Kidney glomerular epithelial cell (primary cell): ENCODE measurements around the gene MAP2K2.

Experiments used
- DNase-seq: peaks from one replicate; lab custom pipeline; 2025; lab: John Stamatoyannopoulos, UW

The MAP2K2 gene

DNA sequence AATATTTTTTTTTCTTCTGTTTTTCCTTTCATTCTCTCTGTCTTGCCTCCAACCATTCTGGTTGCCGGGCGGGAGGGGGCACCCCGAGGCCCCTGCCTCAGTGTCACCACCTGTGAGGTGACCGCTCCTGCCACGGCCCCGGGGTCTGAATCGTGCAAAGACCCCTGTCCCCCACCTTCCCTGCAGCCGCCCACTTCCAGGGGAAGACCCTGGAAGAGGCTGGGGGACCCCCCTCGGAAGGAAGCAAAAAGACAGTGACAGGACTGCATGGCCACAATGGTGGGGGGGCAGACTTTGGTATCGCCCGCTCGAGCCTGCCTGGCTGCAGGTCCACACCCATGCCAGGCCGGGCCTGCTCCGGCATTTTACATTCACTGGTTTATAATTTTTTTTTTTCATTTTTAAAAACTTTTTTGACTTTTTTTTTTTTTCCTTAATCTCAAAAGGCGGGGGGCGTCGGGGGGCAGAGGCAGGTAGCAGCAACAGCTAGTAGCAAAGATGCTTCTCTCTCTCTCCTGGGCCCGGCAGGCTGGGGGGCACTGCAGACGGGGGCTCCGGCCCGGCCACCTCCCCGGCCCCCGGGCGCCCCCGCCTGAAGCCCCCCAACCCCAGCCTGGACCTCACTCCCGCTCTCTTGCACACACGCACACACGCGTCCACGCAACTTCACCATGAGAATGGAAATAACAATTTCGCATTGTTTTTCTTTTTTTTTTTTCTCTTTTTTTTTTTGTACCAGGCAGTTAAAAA lies 79.8 kb downstream of the MAP2K2 start:
- DNase-seq = no peak

DNA sequence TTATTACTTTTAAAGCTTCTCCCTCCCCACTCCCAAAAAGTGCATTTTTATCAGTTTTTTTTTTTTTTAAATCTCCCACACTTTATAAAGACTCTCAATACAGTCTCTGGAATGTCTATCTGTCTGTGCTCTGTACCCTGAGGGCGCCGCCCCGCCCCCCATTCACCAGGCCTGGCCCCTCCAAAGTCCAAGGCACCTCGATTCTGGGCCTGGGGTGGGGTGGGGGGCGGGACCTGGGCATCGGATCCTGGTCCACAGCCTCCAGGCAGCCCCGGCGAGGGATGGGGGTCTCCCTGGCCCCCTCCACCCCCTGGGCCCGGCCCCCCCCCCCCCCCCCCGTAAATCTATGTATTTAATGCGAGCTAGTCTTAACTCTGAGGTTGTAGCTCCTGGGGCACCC lies 80.5 kb downstream of the MAP2K2 start:
- DNase-seq = no peak

DNA sequence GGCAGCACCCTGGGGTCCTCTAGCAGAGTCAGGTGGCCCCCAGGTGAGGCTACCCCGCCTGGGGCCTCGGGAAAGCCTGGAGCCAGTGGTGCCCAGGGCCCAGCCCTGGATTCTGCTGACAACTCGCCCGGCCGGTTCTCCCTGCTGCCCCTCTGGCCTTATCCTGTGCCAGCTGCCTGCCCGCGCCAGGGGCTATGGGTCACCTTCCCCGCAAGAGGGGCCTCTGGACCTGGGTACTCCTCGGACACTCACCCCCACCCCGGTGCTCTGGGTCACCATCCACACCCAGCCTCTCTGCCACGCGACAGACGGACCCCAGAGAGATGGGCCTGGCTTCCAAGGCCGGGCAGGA lies 81.2 kb downstream of the MAP2K2 start:
- DNase-seq = no peak

DNA sequence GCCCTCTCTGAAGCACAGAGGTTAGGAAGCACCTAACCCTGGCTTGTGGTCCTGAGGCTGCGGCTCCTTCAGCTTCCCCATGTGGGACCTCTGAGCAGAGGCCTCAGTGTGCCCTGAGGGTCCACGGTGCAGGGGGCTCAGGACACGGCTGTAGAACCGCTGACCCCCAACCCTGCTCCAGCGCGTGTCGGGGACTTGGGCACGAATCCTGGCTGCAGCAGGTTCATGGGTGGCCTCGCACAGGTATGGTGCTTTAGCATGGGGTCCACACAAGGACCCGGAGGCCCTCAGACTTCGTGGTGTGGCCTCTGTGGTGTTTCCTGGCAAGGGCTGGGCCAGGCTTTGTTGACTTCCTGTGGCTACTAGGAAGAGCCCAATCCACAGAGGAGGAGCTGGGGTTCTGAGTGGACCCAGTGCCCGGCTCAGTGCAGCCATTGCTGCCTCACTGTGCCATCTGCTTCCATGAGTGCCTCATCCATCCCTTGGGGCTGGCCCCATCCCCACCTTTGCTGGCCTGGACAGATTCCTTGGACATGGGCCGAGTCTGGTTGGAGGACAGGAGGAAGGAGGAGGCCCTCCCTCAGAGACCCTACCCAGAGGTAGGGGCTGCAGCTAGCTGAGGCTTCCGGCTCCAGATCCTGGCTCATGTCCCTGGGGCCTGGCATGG lies 81.7 kb downstream of the MAP2K2 start:
- no peak for DNase-seq
